ENCODE results near the gene RELN. TPM values are rescaled to one million over a fixed set of nuclear protein-coding genes. Genes with fewer than 3 reads are reported as not detected.
"Not testable (repeated sequence)": the region's sequence is repeated elsewhere in the genome, so short reads cannot be mapped to it uniquely, and the experiment has no call there.

Gene RELN
- polyA plus RNA-seq, 1 donor, result 5.0 TPM

- no peaks in the 10 kb centered on the region for H3K4me1 ChIP-seq (ENCODE audit: control insufficient read depth, insufficient read depth, low read length)
- H3K9me3 ChIP-seq (ENCODE audit: control insufficient read depth, low read depth, low read length), result no peaks in the 10 kb centered on the region
- no peak overlapping the region for H3K27ac ChIP-seq (ENCODE audit: low read length)
- no peaks in the 10 kb centered on the region for H3K36me3 ChIP-seq (ENCODE audit: control insufficient read depth, insufficient read depth, low read length)
- H3K4me3 ChIP-seq (ENCODE audit: low read length), result no peak overlapping the region
- H3K27me3 ChIP-seq (ENCODE audit: control insufficient read depth, insufficient read depth, low read length), result no peaks in the 10 kb centered on the region
- no peak for DNase-seq
Measured at GRCh38 chr7:103855671-103856070, 133.8 kb downstream of the RELN start.

DNA sequence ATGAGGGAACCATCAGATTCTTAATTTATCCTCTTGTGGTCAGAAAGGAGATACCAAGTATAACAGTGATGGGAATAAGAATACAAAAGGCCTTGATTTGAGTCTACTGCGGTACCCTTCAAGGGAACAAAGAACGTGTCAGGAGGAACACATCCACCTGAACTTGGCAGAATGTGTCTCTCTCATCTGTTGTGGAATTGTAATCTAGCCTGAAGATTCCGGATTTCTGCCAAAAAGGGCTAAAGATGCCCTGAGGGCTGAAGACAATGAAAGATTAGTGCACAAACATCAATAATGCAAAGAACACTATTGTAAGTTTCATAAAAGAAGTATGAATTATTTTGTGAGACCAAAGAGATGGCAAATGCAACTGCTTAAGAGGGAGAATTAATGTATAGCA lies 134.8 kb downstream of the RELN start:
- no peak overlapping the region for H3K27ac ChIP-seq (ENCODE audit: low read length)
- H3K9me3 ChIP-seq (ENCODE audit: control insufficient read depth, low read depth, low read length), result no peaks in the 10 kb centered on the region
- H3K27me3 ChIP-seq (ENCODE audit: control insufficient read depth, insufficient read depth, low read length), result no peaks in the 10 kb centered on the region
- H3K36me3 ChIP-seq (ENCODE audit: control insufficient read depth, insufficient read depth, low read length), result no peaks in the 10 kb centered on the region
- whole genome bisulfite sequencing (ENCODE audit: insufficient coverage, low lambda C conversion rate), result no CpG with 5 or more reads among the region's 3 CpGs
- DNase-seq, result no peak
- H3K4me3 ChIP-seq (ENCODE audit: low read length), result no peak overlapping the region
- H3K4me1 ChIP-seq (ENCODE audit: control insufficient read depth, insufficient read depth, low read length), result no peaks in the 10 kb centered on the region

DNA sequence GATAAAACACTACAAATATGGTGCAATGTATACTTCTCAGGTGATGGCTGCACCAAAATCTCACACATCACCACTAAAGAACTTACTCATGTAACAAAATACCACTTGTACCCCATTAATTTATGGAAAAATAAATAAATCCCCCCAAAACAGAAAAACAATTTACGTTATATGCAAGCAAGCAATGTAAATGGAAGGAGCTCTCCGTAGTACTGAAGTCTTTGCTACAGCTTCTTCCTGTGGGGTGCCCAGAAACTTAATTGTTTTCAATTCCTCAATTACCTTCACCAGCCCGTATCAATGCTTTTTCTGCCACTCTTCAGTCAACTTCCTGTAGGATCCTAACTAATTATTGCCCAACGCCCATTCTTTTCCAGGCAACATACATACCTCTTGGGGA lies 138.1 kb downstream of the RELN start:
- Histone ChIP-seq H3K9me3 (ENCODE audit: control insufficient read depth, low read depth, low read length) (no peaks in the 10 kb centered on the region), H3K27ac (ENCODE audit: low read length) (no peak overlapping the region), H3K4me1 (ENCODE audit: control insufficient read depth, insufficient read depth, low read length) (no peaks in the 10 kb centered on the region), H3K4me3 (ENCODE audit: low read length) (no peak overlapping the region), H3K36me3 (ENCODE audit: control insufficient read depth, insufficient read depth, low read length) (no peaks in the 10 kb centered on the region), H3K27me3 (ENCODE audit: control insufficient read depth, insufficient read depth, low read length) (no peaks in the 10 kb centered on the region)
- 100% methylated on average over 1 of the region's 4 CpGs for WGBS (ENCODE audit: insufficient coverage, low lambda C conversion rate)
- DNase-seq, result no peak

DNA sequence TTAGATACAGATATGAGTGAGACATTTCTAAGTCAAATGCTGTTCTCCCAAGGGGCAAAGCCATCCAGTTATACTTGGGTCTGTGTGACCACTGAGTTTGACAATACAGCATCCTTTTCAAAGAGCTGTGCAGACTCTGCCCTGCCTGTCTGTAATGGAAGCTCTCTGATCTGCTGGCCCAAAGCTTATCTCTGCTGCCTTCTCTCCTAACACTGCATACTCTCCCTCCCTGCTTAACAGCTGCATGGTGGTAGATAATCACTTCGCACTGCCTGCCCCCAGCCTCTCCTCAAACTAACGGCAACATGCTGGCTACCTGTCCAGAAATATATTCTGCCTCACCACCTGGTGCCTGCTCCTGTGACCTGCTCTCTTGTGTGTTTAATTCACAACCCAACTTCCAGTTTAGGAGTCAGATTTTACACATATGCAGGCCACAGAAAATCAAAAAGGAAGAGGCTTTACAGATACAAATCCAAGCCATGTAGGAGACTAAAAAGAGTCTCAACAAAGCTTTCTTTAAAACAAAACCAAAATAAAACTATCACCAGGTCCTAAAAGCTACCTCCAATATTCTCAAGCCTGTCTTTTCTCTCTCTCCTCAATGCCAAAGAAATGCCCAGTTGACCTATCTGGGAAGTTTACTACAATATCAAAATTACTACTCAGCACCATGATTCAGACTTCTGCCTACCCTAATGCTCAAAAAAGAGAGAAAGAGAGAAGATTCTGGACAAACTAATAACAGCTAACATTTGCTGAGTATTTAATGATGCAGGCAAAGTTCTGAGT lies 145.6 kb downstream of the RELN start:
- no CpG with 5 or more reads among the region's 2 CpGs for WGBS (ENCODE audit: insufficient coverage, low lambda C conversion rate)
- Histone ChIP-seq H3K27me3 (ENCODE audit: control insufficient read depth, insufficient read depth, low read length) (no peaks in the 10 kb centered on the region), H3K9me3 (ENCODE audit: control insufficient read depth, low read depth, low read length) (no peaks in the 10 kb centered on the region), H3K4me3 (ENCODE audit: low read length) (no peak overlapping the region), H3K4me1 (ENCODE audit: control insufficient read depth, insufficient read depth, low read length) (no peaks in the 10 kb centered on the region), H3K36me3 (ENCODE audit: control insufficient read depth, insufficient read depth, low read length) (no peaks in the 10 kb centered on the region), H3K27ac (ENCODE audit: low read length) (no peak overlapping the region)
- peak in 1 of 2 donors; percentile 3 for DNase-seq

DNA sequence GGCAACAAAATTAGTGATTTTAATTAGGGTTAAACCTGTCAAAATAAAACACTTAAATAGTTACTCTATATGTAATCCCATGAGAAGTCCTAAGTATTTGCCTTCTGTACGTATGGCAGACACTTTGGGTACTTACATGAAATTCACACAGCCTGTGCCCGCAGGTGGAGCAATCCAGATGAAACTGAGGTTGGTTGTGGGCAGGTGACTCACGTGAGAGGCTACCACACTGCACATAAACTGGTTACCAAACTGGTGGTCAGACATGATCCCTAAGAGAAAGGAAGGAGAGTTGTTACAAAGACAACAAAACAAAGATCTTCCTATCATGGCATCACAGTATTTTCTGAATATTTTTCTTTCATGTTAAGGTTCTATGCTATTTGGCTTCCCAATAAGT lies 156.1 kb downstream of the RELN start:
- no CpG with 5 or more reads among the region's 3 CpGs for WGBS (ENCODE audit: insufficient coverage, low lambda C conversion rate)
- H3K27ac ChIP-seq (ENCODE audit: low read length), result no peak overlapping the region

DNA sequence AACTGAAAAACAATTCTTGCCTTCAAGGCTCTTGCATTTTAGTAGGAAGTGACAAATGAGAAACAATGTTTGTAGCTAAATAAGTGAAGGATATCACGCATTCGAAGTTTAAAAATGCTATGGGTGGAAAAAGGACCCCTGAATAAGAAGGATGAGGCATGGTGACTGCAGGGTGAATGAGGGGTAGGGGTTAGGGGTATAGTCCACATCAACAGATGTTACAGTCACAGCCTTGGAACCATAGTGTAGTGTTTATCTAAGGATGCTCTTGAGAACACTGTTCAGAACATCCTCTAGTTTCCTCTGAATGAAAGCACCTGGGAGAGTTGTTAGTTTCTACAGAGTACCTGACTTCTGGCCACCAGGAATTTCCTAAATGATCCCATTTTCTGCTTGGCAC lies 157.0 kb downstream of the RELN start:
- Histone ChIP-seq H3K9me3 (ENCODE audit: control insufficient read depth, low read depth, low read length) (no peaks in the 10 kb centered on the region), H3K36me3 (ENCODE audit: control insufficient read depth, insufficient read depth, low read length) (no peaks in the 10 kb centered on the region), H3K4me3 (ENCODE audit: low read length) (no peak overlapping the region), H3K27ac (ENCODE audit: low read length) (no peak overlapping the region), H3K4me1 (ENCODE audit: control insufficient read depth, insufficient read depth, low read length) (no peaks in the 10 kb centered on the region), H3K27me3 (ENCODE audit: control insufficient read depth, insufficient read depth, low read length) (no peaks in the 10 kb centered on the region)
- no peak for DNase-seq
- no CpG with 5 or more reads among the region's 2 CpGs for WGBS (ENCODE audit: insufficient coverage, low lambda C conversion rate)

More for the DNA sequence above, 156.1 kb downstream of the RELN start:
- Histone ChIP-seq H3K27me3 (ENCODE audit: control insufficient read depth, insufficient read depth, low read length) (no peaks in the 10 kb centered on the region), H3K4me1 (ENCODE audit: control insufficient read depth, insufficient read depth, low read length) (no peaks in the 10 kb centered on the region), H3K4me3 (ENCODE audit: low read length) (no peak overlapping the region), H3K9me3 (ENCODE audit: control insufficient read depth, low read depth, low read length) (no peaks in the 10 kb centered on the region), H3K36me3 (ENCODE audit: control insufficient read depth, insufficient read depth, low read length) (no peaks in the 10 kb centered on the region)
- no peak for DNase-seq

DNA sequence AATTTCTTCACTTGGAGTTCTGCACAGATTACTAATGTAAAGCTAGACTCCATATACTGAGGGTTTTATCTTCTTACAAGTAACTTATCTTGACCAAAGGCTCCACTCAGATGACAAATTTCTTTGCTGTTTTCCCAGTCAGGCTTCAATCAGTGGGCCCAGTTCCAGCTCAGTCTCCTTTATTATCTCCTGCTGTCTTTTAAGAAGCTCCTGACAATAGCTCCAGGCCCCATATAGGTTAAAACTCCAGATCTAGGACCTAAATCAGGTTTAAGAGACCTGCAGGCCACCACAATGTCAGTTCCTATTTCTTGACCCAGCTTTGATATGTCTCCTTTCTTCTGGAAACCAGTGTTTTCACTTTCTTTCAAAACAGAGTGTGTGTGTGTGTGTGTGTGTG lies 165.2 kb downstream of the RELN start:
- Histone ChIP-seq H3K9me3 (ENCODE audit: control insufficient read depth, low read depth, low read length) (no peaks in the 10 kb centered on the region), H3K4me3 (ENCODE audit: low read length) (no peak overlapping the region), H3K36me3 (ENCODE audit: control insufficient read depth, insufficient read depth, low read length) (no peaks in the 10 kb centered on the region), H3K27me3 (ENCODE audit: control insufficient read depth, insufficient read depth, low read length) (no peaks in the 10 kb centered on the region), H3K4me1 (ENCODE audit: control insufficient read depth, insufficient read depth, low read length) (no peaks in the 10 kb centered on the region), H3K27ac (ENCODE audit: low read length) (no peak overlapping the region)
- DNase-seq, result no peak

DNA sequence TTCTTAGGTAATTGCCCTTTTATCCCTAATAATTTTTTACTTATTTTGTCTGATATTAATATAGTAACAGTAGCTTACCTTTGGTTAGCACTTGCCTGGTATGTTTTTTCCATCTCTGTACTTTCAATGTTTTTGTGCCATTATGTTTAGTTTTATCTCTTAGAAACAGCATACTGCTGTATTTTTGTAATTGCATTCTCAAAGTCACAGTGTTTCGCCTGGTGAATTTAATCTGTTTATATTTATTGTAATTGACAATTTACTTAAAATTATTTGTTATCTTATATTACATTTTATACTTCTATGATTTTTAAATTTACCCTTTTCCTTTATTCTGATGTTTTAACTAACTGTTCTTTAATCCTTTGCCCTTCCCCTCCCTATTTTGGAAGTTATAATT lies 166.4 kb downstream of the RELN start:
- 100% methylated on average over 1 of the region's 1 CpG for WGBS (ENCODE audit: insufficient coverage, low lambda C conversion rate)
- Histone ChIP-seq H3K4me3 (ENCODE audit: low read length) (no peak overlapping the region), H3K36me3 (ENCODE audit: control insufficient read depth, insufficient read depth, low read length) (no peaks in the 10 kb centered on the region), H3K27me3 (ENCODE audit: control insufficient read depth, insufficient read depth, low read length) (no peaks in the 10 kb centered on the region), H3K27ac (ENCODE audit: low read length) (no peak overlapping the region), H3K4me1 (ENCODE audit: control insufficient read depth, insufficient read depth, low read length) (no peaks in the 10 kb centered on the region), H3K9me3 (ENCODE audit: control insufficient read depth, low read depth, low read length) (no peaks in the 10 kb centered on the region)
- no peak for DNase-seq

DNA sequence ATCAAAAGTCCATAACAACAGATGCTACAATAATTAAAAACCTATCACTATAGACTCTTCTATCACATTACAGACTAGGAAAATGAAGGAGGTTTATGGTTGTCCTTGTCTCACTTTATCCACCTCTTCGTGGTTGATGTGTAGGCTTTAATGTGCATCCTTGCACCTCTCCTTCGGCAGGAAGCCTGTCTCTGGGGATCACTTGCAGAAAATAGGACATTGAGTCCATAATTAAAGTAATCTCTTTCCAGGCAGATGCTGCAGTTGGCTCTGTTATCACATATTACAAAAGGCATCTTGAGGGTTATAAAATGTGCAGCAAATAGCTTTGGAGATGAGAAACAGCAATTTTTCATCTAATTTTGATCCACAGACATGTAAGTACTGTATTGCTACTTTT lies 168.4 kb downstream of the RELN start:
- Histone ChIP-seq H3K27ac (ENCODE audit: low read length) (no peak overlapping the region), H3K4me3 (ENCODE audit: low read length) (no peak overlapping the region), H3K9me3 (ENCODE audit: control insufficient read depth, low read depth, low read length) (no peaks in the 10 kb centered on the region), H3K36me3 (ENCODE audit: control insufficient read depth, insufficient read depth, low read length) (no peaks in the 10 kb centered on the region), H3K4me1 (ENCODE audit: control insufficient read depth, insufficient read depth, low read length) (no peaks in the 10 kb centered on the region), H3K27me3 (ENCODE audit: control insufficient read depth, insufficient read depth, low read length) (no peaks in the 10 kb centered on the region)
- DNase-seq, result no peak
- no CpG with 5 or more reads among the region's 2 CpGs for WGBS (ENCODE audit: insufficient coverage, low lambda C conversion rate)

DNA sequence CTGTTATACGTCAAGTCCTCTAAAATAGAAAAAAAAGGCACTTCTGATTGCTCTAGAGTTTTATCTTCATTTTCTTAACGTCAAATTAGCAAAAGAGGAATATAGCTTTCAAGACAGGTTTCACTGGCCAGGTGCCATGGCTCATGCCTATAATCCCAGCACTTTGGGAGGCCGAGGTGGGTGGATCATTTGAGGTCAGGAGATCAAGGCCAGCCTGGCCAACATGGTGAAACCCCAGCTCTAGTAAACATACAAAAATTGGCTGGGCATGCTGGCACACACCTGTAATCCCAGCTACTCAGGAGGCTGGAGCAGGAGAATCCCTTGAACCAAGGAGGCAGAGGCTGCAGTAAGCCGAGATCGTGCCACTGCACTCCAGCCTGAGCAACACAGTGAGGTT lies 173.5 kb downstream of the RELN start:
- not testable (repeated sequence) for DNase-seq; H3K4me3 ChIP-seq (ENCODE audit: low read length); H3K27ac ChIP-seq (ENCODE audit: low read length); H3K9me3 ChIP-seq (ENCODE audit: control insufficient read depth, low read depth, low read length); H3K36me3 ChIP-seq (ENCODE audit: control insufficient read depth, insufficient read depth, low read length); H3K27me3 ChIP-seq (ENCODE audit: control insufficient read depth, insufficient read depth, low read length); H3K4me1 ChIP-seq (ENCODE audit: control insufficient read depth, insufficient read depth, low read length)
- 100% methylated on average over 1 of the region's 5 CpGs for WGBS (ENCODE audit: insufficient coverage, low lambda C conversion rate)

- Histone ChIP-seq H3K4me3 (ENCODE audit: low read length) (no peak overlapping the region), H3K27ac (ENCODE audit: low read length) (no peak overlapping the region), H3K4me1 (ENCODE audit: control insufficient read depth, insufficient read depth, low read length) (no peaks in the 10 kb centered on the region), H3K36me3 (ENCODE audit: control insufficient read depth, insufficient read depth, low read length) (no peaks in the 10 kb centered on the region), H3K27me3 (ENCODE audit: control insufficient read depth, insufficient read depth, low read length) (peaks cover 3% of the 10 kb centered on the region), H3K9me3 (ENCODE audit: control insufficient read depth, low read depth, low read length) (no peaks in the 10 kb centered on the region)
- WGBS (ENCODE audit: insufficient coverage, low lambda C conversion rate), result 100% methylated on average over 1 of the region's 2 CpGs
- DNase-seq, result no peak
Measured at GRCh38 chr7:103813970-103814369, 175.5 kb downstream of the RELN start.
